ENCODE measurements around the gene BLACAT1.

DNA sequence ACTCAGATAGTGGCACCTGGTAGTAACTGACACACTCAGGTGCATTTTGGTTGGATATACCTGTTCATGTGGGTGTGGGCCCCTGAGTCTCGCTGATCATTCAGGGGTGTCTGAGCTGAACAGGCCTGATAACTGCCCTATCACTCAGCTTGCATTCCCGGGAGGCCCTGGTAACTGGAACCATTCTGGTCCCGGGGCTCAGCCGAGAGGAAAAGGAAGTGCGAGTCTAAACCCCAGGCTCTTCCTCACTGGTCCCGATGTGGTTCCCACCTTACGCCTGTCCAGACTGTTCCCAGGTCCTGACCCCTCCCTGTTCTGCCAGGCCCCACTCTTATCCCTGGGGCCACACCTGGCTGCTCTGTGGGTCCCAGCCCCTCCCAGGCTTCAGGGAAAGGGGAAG is 36.9 kb upstream of the BLACAT1 start:
- TF ChIP-seq, protein P1, sequence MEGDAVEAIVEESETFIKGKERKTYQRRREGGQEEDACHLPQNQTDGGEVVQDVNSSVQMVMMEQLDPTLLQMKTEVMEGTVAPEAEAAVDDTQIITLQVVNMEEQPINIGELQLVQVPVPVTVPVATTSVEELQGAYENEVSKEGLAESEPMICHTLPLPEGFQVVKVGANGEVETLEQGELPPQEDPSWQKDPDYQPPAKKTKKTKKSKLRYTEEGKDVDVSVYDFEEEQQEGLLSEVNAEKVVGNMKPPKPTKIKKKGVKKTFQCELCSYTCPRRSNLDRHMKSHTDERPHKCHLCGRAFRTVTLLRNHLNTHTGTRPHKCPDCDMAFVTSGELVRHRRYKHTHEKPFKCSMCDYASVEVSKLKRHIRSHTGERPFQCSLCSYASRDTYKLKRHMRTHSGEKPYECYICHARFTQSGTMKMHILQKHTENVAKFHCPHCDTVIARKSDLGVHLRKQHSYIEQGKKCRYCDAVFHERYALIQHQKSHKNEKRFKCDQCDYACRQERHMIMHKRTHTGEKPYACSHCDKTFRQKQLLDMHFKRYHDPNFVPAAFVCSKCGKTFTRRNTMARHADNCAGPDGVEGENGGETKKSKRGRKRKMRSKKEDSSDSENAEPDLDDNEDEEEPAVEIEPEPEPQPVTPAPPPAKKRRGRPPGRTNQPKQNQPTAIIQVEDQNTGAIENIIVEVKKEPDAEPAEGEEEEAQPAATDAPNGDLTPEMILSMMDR (IDR thresholded peaks at IDR 0.05; ENCODE audit: low read length), result no peak
- no peak for TF ChIP-seq EZH2phosphoT487 (IDR thresholded peaks at IDR 0.05; ENCODE audit: low read length)
